ENCODE results near the gene LZTR1.
"Not testable (repeated sequence)": the region's sequence is repeated elsewhere in the genome, so short reads cannot be mapped to it uniquely, and the experiment has no call there.

DNA sequence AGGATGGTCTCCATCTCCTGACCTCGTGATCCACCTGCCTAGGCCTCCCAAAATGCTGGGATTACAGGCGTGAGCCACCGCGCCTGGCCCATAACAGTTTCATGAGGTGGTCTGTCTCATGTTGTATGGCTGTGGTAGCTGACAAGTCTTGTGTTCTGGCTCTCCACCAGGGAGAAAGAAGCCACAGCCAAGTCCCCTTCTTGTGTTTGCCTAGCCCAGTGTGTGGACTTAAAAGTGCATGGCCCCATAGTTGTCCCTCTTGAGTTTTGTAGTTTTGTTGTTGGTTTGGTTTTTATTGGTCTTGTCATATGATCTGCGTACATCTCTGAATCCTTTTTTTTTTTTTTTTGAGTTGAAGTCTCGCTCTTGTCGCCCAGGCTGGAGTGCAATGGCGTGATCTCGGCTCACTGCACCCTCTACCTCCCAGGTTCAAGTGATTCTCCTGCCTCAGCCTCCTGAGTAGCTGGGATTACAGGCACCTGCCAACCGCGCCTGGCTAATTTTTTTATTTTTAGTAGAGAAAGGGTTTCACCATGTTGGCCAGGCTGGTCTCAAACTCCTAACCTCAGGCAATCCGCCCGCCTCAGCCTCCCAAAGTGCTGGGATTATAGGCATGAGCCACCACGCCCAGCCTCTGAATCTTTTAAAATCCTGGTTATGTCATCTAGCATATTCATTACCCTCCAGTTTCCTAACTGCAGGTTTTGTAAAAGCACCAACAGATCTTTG is 42.5 kb upstream of the LZTR1 start:
- TF ChIP-seq, protein P1, sequence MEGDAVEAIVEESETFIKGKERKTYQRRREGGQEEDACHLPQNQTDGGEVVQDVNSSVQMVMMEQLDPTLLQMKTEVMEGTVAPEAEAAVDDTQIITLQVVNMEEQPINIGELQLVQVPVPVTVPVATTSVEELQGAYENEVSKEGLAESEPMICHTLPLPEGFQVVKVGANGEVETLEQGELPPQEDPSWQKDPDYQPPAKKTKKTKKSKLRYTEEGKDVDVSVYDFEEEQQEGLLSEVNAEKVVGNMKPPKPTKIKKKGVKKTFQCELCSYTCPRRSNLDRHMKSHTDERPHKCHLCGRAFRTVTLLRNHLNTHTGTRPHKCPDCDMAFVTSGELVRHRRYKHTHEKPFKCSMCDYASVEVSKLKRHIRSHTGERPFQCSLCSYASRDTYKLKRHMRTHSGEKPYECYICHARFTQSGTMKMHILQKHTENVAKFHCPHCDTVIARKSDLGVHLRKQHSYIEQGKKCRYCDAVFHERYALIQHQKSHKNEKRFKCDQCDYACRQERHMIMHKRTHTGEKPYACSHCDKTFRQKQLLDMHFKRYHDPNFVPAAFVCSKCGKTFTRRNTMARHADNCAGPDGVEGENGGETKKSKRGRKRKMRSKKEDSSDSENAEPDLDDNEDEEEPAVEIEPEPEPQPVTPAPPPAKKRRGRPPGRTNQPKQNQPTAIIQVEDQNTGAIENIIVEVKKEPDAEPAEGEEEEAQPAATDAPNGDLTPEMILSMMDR (IDR thresholded peaks at IDR 0.05; ENCODE audit: borderline replicate concordance, extremely low read depth, low read length, poor library complexity, severe bottlenecking) = not testable (repeated sequence)
- TF ChIP-seq EZH2 (IDR thresholded peaks at IDR 0.05; ENCODE audit: borderline replicate concordance, low read depth, low read length, severe bottlenecking) = not testable (repeated sequence)

Measured in DND-41 (cell line).